Adrenal gland (tissue), 5 donors: Measurements from ENCODE around the gene COMMD4.

ENCODE experiments used
- CTCF ChIP-seq, 6 experiments: fragments of 450-650 bp in 4 of 6; fragments of 200-600 bp in 2 of 6; sonication (generic) in 1 of 6; IDR thresholded peaks; 1 replicate in 5 of 6; 2 replicates in 1 of 6; pipeline versions ENCODE4 v1.5.1 to v1.8.0; 2016 to 2021; ENCODE audit warnings: antibody characterized with exemption in 6 of 6, mild to moderate bottlenecking in 2 of 6, moderate library complexity in 1 of 6
- POLR2A ChIP-seq, 2 donors: fragments of 450-650 bp; IDR thresholded peaks; one replicate each; pipeline ENCODE4 v1.6.1; 2017; ENCODE audit warnings: antibody characterized with exemption in 2 of 2, mild to moderate bottlenecking in 2 of 2, moderate library complexity in 1 of 2
- donor health status: DM: no; HTN: no; CAD: no.

- TF ChIP-seq CTCF (IDR thresholded peaks at IDR 0.05) (no peak), POLR2A (IDR thresholded peaks at IDR 0.05) (no peak)
These were observed 19.5 kb downstream of the COMMD4 start for GRCh38 chr15:75355369-75355768.
